Stimulated activated CD8-positive, alpha-beta memory T cell treated with anti-CD3 and anti-CD28 coated beads, Interleukin-4, amount 100 ng/mL, for 48 hours (primary cell): ENCODE measurements around the gene SYP.
"Not testable (repeated sequence)": the region's sequence is repeated elsewhere in the genome, so short reads cannot be mapped to it uniquely, and the experiment has no call there.

ENCODE experiments used
- DNase-seq: peaks from one replicate; pipeline ENCODE4 v3.0.0-alpha.2; 2020

The SYP gene

DNA sequence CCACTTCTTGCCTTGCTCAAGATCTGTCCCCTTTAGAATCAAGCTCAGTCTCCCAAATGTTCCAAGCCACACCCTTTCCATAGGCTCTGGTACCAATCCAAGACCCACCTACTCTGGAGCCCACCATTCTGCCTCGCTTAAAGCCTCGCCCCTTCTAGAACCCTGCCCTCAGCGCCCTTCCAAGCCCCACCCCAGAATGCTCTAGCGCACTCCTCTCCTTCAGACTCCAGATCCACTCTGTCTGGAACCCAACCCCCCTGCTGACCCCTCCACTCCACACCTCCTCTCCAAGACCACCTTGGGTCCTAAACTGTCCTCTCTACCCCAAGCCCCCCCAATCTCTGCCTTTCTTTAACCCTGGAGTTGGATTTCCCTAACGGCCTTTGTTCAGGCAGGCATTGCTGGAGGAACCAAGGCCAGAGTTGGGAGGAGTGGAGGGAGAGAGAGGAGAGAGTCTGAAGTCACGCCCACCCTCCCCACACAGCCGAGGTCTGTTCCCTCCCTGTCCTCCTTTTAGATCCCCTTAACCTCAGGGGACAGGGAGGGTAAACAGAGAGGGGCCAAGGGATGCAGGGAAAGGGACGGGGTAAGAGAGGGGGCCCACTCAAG, 11.4 kb downstream of the SYP start:
- no peak for DNase-seq

- DNase-seq = no peak
Measured at GRCh38 chrX:49187526-49187925, 12.5 kb downstream of the SYP start.

DNA sequence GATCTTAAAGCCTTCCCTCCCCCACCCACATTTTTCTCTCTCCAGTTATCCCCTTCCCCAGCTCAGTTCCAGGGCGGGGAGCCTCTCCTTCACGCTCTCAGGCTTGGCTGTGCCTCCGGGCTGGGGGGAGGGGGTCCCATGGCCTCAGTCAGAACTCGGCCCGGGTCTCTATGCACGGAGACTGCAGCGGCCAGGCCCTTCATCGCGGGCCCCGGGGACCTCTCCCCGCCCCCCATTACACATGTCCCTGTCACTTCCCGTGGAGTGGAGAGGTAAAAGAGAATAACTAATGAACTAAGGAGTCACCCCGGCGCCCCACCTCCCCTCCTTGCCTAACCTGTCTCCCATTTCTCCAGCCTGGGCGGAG, 13.0 kb downstream of the SYP start:
- no peak for DNase-seq

GRCh38 chrX:49186125-49187027, 13.6 kb downstream of the SYP start, which contains the start of gene PRICKLE3:
PRICKLE3 (minus strand) TSS chrX:49186373; CDS start chrX:49186297, 76 bp downstream.
- DNase-seq = peak; percentile 82

DNA sequence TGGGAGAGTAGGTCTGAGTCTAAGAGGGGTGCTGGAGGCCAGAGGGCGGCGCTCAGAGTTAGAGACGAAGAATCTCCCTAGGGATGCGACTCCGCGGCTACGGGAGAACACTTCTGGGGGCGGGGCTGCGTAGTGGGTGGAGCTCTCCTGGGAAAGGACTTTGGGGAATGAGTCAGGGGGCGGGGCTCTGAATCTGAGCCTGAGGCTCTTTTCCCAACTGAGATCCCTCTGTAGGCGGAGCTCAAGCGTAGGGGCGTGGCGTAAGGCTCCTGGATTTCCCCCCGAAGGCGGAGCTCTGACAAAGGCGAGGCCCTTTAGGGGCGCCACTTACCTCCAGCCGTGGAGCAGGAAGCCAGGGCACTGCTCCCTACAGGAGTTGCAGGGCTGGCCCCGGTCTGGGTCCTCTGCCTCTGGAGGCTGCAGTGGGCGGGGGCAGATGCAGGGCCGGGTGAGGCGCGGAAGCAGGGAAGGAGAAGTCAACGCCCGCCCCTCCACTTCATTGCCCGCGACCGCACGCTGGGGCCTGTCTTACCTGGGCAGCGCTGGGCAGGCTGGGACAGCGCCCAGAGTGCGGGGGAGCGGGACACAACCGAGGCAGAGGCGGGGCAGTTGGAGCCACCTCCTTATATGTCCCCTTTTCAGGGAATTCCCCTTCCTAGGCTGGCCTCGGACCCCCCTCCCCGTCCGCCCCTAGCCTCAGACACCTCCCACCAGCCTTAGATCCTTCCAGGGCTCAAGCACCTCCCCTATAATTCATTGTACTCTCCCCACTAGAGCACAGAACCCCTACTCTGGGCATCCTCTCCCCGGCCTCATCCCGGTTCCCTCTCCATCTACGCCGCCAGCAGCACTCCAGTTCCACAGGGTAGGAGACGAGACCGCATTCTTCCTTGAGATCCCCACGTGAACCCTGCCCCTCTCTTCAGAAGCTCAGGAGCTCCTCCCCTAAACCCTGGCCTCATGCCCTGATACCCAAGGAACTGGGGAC, 15.4 kb downstream of the SYP start:
- DNase-seq = peak; percentile 65

GRCh38 chrX:49183701-49184281, 16.2 kb downstream of the SYP start:
- DNase-seq = no peak

DNA sequence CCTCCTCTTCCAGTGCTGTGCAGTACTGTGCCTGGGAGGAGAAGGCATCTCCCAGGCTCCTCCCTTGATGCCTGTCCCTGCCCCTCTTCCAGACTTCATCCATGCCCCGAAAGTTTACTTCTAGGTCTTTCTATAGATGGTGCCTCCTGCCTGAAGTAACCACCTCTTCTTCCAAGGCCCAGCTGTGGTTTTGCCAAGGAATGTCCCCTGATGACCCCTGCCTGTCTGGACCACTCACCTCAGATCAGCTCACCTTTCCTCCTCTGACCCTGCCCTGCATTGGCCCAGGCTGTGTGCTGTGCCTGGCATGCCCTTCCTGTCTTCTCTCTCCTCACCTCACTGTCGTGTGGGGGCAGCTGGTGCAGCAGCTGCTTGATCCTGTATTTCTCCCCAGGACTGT, 20.6 kb downstream of the SYP start:
- DNase-seq = no peak

DNA sequence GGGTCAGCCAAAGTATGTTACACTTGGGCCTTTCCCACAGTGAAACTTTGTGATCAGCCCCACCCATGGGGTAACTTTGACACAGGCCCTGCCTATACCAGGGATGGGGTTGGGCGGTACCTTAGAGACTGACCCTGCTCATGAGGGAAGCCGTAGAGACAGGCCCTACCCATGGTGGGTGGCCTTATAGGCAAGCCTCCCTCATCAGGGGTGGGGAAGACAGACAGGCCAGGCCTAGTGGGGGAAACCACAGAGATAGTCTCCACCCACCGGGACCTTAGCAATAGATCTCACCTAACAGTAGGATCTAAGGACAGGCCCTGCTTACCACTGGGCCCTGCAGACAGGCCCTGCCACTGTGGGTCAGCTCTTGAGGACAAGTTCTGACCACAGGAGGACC, 21.5 kb downstream of the SYP start:
- no peak for DNase-seq

- no peak for DNase-seq
Measured at GRCh38 chrX:49177873-49178480, 22.0 kb downstream of the SYP start.

DNA sequence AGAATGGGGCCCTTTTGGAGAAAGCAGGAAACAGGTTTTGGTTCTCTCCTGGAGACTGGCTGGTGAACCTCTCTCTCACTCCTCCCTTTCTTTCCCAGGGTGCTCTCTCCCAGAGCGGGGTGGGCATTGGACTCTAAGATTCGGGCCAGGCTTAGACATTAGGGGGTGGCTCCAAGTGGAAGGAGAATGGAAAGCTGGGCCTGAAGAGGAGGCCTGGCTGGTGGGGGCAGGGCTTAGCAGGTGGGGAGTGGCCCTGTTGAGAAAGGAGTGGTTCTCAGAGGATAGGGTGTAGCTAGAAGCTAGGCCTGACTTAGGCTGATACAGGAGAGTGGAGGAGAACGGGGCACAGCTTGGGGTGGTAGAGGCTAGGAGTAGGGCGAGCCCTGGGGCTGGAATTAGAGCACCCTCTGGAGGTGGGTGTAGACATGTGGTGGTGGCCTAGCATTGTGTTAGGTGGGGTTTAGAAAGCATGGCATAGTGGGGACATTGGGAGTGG, 22.6 kb downstream of the SYP start:
- DNase-seq = no peak

DNA sequence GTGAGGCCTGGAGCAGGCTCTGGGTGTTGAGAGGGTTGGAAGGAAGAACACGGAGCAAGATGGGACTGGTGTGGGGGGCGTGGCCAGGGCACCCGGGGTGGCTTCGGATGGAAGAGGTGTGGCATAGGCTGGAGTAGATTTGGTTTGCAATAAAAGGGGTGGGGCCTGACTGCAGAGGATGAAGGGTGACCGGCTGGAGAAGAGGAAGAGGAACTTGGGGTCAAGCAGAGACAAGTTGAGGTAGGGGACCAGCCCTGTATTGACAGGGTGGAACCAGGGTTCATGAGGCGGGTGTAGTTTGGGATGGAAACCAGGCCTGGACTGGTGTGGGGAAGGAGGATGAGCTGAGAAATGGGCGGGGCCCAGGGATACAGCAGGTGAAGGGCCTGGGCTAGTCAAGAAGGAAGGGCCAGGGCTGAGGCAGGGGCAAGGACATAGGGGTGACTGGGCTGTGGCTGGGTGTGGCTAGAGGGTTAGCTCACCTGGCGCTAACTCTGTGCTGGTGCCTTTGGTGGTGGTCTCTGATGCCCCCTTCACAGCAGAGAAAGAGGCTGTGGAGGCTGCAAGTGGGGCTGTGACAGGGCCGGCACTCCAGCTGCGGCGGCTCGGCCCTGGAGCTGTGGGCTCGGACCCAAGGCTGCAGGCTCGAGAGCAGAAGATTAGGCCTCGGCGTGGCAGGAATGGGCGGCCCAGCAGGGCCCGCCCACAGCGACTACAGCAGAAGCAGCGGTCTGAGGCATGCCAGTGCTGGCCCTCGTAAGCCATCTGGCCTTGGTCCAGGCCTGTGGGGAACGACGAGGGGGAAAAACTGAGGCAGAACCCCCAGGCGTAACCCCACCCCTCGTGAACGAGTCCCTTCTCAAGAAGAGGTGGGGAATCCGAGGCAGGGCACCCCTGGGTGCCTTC, 23.3 kb downstream of the SYP start:
- DNase-seq = no peak

GRCh38 chrX:49175435-49176274, 24.3 kb downstream of the SYP start:
- no peak for DNase-seq

DNA sequence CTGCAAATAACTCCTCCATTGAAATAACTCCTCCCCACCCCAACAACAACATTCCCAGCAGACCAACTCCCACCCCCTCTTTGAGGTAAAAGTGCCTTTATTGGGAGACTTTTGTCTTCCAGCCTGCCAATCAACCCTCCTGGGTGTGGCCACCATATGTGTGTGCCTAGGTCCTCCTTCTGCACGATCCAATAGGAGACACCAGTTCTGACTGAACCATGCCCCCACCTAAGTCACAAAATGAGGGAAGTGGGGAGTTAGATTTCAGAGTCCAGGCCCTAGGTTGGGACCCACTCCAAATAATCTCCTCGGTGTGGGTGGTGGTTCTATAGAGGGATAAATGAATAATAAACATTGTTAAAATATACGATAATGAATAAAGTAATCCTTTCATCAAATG, 25.3 kb downstream of the SYP start:
- DNase-seq = no peak

GRCh38 chrX:49173544-49173943, 26.4 kb downstream of the SYP start:
- not testable (repeated sequence) for DNase-seq

DNA sequence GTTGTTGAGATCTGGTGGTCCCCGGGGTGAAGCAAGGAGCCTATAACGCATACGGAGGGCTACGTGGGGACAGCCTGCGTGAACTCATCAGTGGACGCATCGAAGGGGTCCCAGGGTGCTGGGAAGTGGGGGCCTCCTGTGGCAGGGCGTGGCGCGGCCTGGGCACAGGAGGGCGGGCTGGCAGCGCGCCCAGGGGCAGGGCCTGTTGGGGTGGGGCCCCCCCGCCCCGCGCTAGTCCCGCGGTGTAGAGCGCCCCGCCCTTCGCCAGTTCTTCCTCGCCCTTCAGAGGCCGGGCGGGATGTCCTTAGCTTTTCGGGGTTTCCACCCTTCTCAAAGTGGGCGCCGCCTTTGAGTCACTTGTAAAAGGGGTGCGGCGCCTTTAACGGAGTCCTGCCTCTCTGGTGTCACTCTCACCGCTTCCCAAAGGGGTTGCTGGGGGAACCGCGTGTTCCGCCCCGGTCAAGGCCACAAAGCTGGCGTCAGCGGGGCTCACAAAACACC, 27.7 kb downstream of the SYP start:
- peak; percentile 79 for DNase-seq

DNA sequence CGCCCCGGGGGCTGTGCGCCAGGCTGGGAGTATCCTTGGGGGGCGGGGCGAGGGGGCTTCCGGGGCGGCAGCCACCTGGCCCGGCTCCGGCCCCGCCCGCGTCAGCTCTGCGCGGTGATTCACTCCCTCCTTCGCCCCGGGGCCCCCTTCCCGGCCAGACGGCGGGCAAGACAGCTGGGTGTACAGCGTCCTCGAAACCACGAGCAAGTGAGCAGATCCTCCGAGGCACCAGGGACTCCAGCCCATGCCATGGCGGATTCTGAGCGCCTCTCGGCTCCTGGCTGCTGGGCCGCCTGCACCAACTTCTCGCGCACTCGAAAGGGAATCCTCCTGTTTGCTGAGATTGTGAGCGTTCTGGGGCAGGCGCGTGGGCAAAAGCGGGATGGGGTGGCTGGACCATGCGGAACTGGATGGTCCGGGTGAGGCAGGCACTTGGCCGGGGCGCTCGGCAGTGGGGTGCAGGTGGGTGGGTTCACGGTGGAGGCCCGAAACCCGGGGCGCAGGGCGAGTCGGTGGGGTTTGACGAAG, 28.2 kb downstream of the SYP start, which contains the start of gene PLP2:
Gene PLP2 (plus strand): TSS at position 147 of the 528 bp plus-strand sequence. CDS start 103 bp downstream, at position 250.
- peak; percentile 82 for DNase-seq

DNA sequence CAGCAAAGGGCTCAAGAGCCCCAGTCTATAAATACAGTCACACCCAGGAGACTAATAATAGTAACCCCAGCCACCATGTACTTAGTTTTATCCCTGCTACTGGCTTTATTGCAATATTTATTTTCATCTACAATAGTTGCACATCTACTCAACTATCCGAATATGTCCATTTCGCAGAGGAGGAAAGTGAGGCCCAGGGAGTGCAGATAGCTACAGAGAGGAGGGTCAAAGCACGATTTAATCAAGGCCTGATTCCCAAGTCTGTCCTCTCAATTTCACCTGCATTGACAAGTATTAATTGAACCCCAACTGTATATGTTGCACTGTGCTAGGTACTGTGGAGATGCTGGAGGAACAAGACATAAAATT, 32.3 kb downstream of the SYP start:
- DNase-seq = no peak

DNA sequence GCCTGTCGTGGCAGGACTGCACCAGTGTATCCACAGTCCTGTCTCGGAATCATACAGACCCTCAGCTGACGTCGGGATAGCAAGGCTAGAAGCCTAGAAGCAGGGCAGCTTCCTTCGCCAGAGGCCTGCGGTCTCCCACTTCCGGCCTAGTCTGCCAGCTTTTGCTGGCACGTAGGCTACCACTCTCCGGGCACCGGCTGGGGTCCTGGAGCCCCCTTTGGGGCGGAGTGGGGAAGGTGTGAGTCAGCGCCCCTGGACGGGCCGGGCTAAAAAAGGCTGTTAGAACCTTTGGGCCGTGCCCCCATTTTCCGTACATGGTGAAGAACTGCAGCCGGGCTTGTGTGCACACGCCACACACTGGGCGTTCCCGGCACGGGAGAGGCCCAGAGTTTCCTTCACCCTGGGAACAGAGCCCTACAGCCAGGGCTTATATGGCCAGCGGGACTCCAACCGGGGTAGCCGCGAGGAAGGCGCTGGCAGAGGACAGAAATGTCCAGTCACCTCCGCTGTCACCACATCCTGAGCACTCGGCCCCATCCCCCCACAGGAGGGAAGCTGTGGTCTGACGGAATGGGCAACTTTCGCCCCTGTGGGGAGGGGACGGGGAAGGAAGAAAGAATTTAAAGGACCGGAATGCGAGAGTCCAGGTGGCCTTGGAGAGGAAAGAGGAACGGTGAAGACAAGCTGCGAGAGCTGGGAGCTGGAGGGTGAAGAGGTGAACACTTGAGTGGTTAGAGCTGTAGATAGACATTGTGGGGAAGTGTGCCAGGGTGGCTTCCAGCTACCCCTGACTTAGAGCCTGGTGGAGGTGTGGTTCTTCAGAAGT, 32.9 kb downstream of the SYP start:
- peak; percentile 75 for DNase-seq
